Epithelial cell of esophagus (primary cell): Measurements from ENCODE around the gene TUFT1.

Experiments used
- DNase-seq: peaks from one replicate; pipeline ENCODE4 v3.0.0; 2010; ENCODE audit warnings: low read depth
- H3K4me3 ChIP-seq: 2 replicates; pipeline ENCODE4 v1.5.1; 2011; ENCODE audit warnings: mild to moderate bottlenecking, low read length, control low read depth
- CTCF ChIP-seq: IDR thresholded peaks from 2 replicates; pipeline ENCODE4 v1.5.1; 2011; ENCODE audit warnings: low read depth, mild to moderate bottlenecking, low read length, control low read depth, inconsistent platforms; ENCODE audit not compliant: insufficient read depth; ENCODE audit errors: missing control alignments

TUFT1 gene

GRCh38 chr1:151499365-151499764 lies 40.7 kb upstream of the TUFT1 start:
- H3K4me3 ChIP-seq: no peak overlapping the region
- no peak for DNase-seq
- TF ChIP-seq CTCF: no peak

- no peak overlapping the region for H3K4me3 ChIP-seq
- DNase-seq: no peak
- no peak for TF ChIP-seq CTCF
Observed at GRCh38 chr1:151499930-151500329, 40.2 kb upstream of the TUFT1 start.

- peak; percentile 35 for TF ChIP-seq CTCF
- H3K4me3 ChIP-seq: no peak overlapping the region
- no peak for DNase-seq
Observed at GRCh38 chr1:151501474-151501873, 38.6 kb upstream of the TUFT1 start.

- H3K4me3 ChIP-seq: no peak overlapping the region
- no peak for DNase-seq
- TF ChIP-seq CTCF: no peak
Observed at GRCh38 chr1:151502035-151502700, 37.9 kb upstream of the TUFT1 start.

- H3K4me3 ChIP-seq: no peak overlapping the region
- TF ChIP-seq CTCF: no peak
- DNase-seq: no peak
Observed at GRCh38 chr1:151502859-151503780, 37.0 kb upstream of the TUFT1 start.

GRCh38 chr1:151504252-151504651 lies 35.9 kb upstream of the TUFT1 start:
- TF ChIP-seq CTCF: no peak
- no peak for DNase-seq
- H3K4me3 ChIP-seq: no peak overlapping the region
